Loucy (cell line): Measurements from ENCODE around the gene ATP8A2.

Source experiments
- H2AFZ ChIP-seq: fragments of 200-600 bp; sonication (generic); 2 replicates; pipeline ENCODE4 v1.6.0; 2016; ENCODE audit warnings: antibody characterized with exemption, mild to moderate bottlenecking, low read length, moderate library complexity
- H3F3A ChIP-seq: fragments of 200-600 bp; 2 replicates; pipeline ENCODE4 v1.6.0; 2016; ENCODE audit warnings: antibody characterized with exemption, low read depth, mild to moderate bottlenecking
- H3K27me3 ChIP-seq: fragments of 200-600 bp; sonication (generic); 2 replicates; pipeline ENCODE4 v1.6.1; 2014; ENCODE audit warnings: low read length, mild to moderate bottlenecking; ENCODE audit not compliant: insufficient read depth, poor library complexity, severe bottlenecking
- H3K36me3 ChIP-seq: fragments of 200-600 bp; sonication (generic); 2 replicates; pipeline ENCODE4 v1.6.1; 2016; ENCODE audit warnings: low read length; ENCODE audit not compliant: insufficient read depth
- H3K4me1 ChIP-seq: fragments of 200-600 bp; sonication (generic); 2 replicates; pipeline ENCODE4 v1.5.1; 2014; ENCODE audit warnings: low read length, mild to moderate bottlenecking; ENCODE audit not compliant: insufficient read depth, poor library complexity, severe bottlenecking
- H3K4me2 ChIP-seq: fragments of 200-600 bp; sonication (generic); 2 replicates; pipeline ENCODE4 v1.6.0; 2014; ENCODE audit warnings: antibody characterized with exemption, low read length, low read depth, mild to moderate bottlenecking; ENCODE audit not compliant: poor library complexity, severe bottlenecking
- H3K4me3 ChIP-seq: fragments of 200-600 bp; sonication (generic); 2 replicates; pipeline ENCODE4 v1.5.1; 2014; ENCODE audit warnings: low read length, mild to moderate bottlenecking, mixed read lengths; ENCODE audit not compliant: poor library complexity, severe bottlenecking
- H3K79me2 ChIP-seq: fragments of 200-600 bp; sonication (generic); 2 replicates; pipeline ENCODE4 v1.6.1; 2014; ENCODE audit warnings: low read length; ENCODE audit not compliant: insufficient read depth
- H3K9ac ChIP-seq: fragments of 200-600 bp; sonication (generic); 2 replicates; pipeline ENCODE4 v1.6.0; 2014; ENCODE audit warnings: mild to moderate bottlenecking, low read depth, low read length, moderate library complexity; ENCODE audit not compliant: poor library complexity, severe bottlenecking
- H3K9me2 ChIP-seq: fragments of 200-600 bp; sonication (generic); replicated peaks from 2 replicates; pipeline ENCODE4 v1.6.1; 2016; ENCODE audit warnings: low read depth, low read length, mixed read lengths
- H3K9me3 ChIP-seq: fragments of 200-600 bp; sonication (generic); 2 replicates; pipeline ENCODE4 v1.6.1; 2014; ENCODE audit warnings: mild to moderate bottlenecking, antibody characterized with exemption, low read length, low read depth; ENCODE audit not compliant: insufficient read depth
- H4K20me1 ChIP-seq: fragments of 200-600 bp; sonication (generic); 2 replicates; pipeline ENCODE4 v1.6.0; 2014; ENCODE audit warnings: antibody characterized with exemption, low read length, mild to moderate bottlenecking; ENCODE audit not compliant: insufficient read depth, poor library complexity, severe bottlenecking
- CTCF ChIP-seq: fragments of 200-600 bp; sonication (generic); conservative IDR thresholded peaks from 2 replicates; pipeline ENCODE4 v1.5.1; 2014; ENCODE audit warnings: mild to moderate bottlenecking, antibody characterized with exemption, low read length
- EZH2phosphoT487 ChIP-seq: fragments of 200-600 bp; IDR thresholded peaks from 2 replicates; pipeline ENCODE4 v1.6.1; 2018; ENCODE audit warnings: antibody characterized with exemption, mild to moderate bottlenecking, moderate library complexity, borderline replicate concordance

Gene ATP8A2

GRCh38 chr13:25674371-25674770 is 302.6 kb downstream of the ATP8A2 start:
- Histone ChIP-seq H3F3A (no peaks in the 10 kb centered on the region), H3K27me3 (no peaks in the 10 kb centered on the region), H3K36me3 (no peaks in the 10 kb centered on the region), H3K9me2 (no peaks in the 10 kb centered on the region), H3K9ac (no peak overlapping the region), H4K20me1 (no peaks in the 10 kb centered on the region), H2AFZ (no peak overlapping the region), H3K4me1 (no peaks in the 10 kb centered on the region), H3K4me2 (no peak overlapping the region), H3K9me3 (0 out of 2 replicates have a peak, but pooled peaks cover 2% of the 10 kb centered on the region), H3K4me3 (no peak overlapping the region), H3K79me2 (no peaks in the 10 kb centered on the region)
- TF ChIP-seq EZH2phosphoT487: no peak
- TF ChIP-seq CTCF: no peak

GRCh38 chr13:25675060-25675459 is 303.3 kb downstream of the ATP8A2 start:
- H3K4me2 ChIP-seq: no peak overlapping the region
- no peak overlapping the region for H2AFZ ChIP-seq
- TF ChIP-seq CTCF (no peak), EZH2phosphoT487 (no peak)

GRCh38 chr13:25677956-25678355 is 306.2 kb downstream of the ATP8A2 start:
- no peak overlapping the region for H3K4me2 ChIP-seq
- no peaks in the 10 kb centered on the region for H3K79me2 ChIP-seq
- TF ChIP-seq CTCF (no peak), EZH2phosphoT487 (no peak)
- H3K9ac ChIP-seq: no peak overlapping the region
- H3K9me2 ChIP-seq: no peaks in the 10 kb centered on the region
- H2AFZ ChIP-seq: no peak overlapping the region
- H3K27me3 ChIP-seq: no peaks in the 10 kb centered on the region
- H3K4me3 ChIP-seq: no peak overlapping the region
- H3K4me1 ChIP-seq: no peaks in the 10 kb centered on the region
- H4K20me1 ChIP-seq: no peaks in the 10 kb centered on the region
- no peaks in the 10 kb centered on the region for H3K36me3 ChIP-seq
- no peaks in the 10 kb centered on the region for H3F3A ChIP-seq
- no peaks in the 10 kb centered on the region for H3K9me3 ChIP-seq

More at GRCh38 chr13:25675060-25675459, 303.3 kb downstream of the ATP8A2 start:
- Histone ChIP-seq H3K79me2 (no peaks in the 10 kb centered on the region), H3K9me2 (no peaks in the 10 kb centered on the region), H3K4me1 (no peaks in the 10 kb centered on the region), H3K36me3 (no peaks in the 10 kb centered on the region), H3K27me3 (no peaks in the 10 kb centered on the region), H3K4me3 (no peak overlapping the region), H3K9ac (no peak overlapping the region), H3F3A (no peaks in the 10 kb centered on the region), H3K9me3 (no peaks in the 10 kb centered on the region), H4K20me1 (no peaks in the 10 kb centered on the region)
